GM21786 (cell line): ENCODE measurements around the gene GALNT2.

Experiments used
- ATAC-seq: cut with Tn5 transposase; IDR thresholded peaks from one replicate; pipeline ENCODE4 v1.9.1; 2021; ENCODE audit not compliant: unreplicated experiment

The GALNT2 gene

GRCh38 chr1:230204842-230205241 lies 137.8 kb downstream of the GALNT2 start:
- no peak for ATAC-seq

- ATAC-seq, result no peak
These were observed 138.7 kb downstream of the GALNT2 start for GRCh38 chr1:230205719-230206198.

- ATAC-seq, result no peak
These were observed 139.2 kb downstream of the GALNT2 start for GRCh38 chr1:230206207-230206606.

- ATAC-seq, result no peak
These were observed 139.9 kb downstream of the GALNT2 start for GRCh38 chr1:230206976-230207375.

GRCh38 chr1:230207598-230207997 lies 140.6 kb downstream of the GALNT2 start:
- no peak for ATAC-seq

GRCh38 chr1:230208619-230209261 lies 141.7 kb downstream of the GALNT2 start:
- ATAC-seq, result peak; percentile 40

GRCh38 chr1:230210326-230210980 lies 143.4 kb downstream of the GALNT2 start:
- no peak for ATAC-seq

- no peak for ATAC-seq
These were observed 143.9 kb downstream of the GALNT2 start for GRCh38 chr1:230210981-230211336.

GRCh38 chr1:230211436-230212145 lies 144.6 kb downstream of the GALNT2 start:
- no peak for ATAC-seq

GRCh38 chr1:230212405-230212936 lies 145.4 kb downstream of the GALNT2 start:
- peak; percentile 41 for ATAC-seq

GRCh38 chr1:230215031-230215430 lies 148.0 kb downstream of the GALNT2 start:
- no peak for ATAC-seq

GRCh38 chr1:230215529-230215928 lies 148.5 kb downstream of the GALNT2 start:
- ATAC-seq, result no peak

- ATAC-seq, result no peak
These were observed 149.9 kb downstream of the GALNT2 start for GRCh38 chr1:230216896-230217295.

GRCh38 chr1:230218667-230219066 lies 151.6 kb downstream of the GALNT2 start:
- ATAC-seq, result no peak

GRCh38 chr1:230219174-230220067 lies 152.4 kb downstream of the GALNT2 start:
- no peak for ATAC-seq

- ATAC-seq, result no peak
These were observed 153.4 kb downstream of the GALNT2 start for GRCh38 chr1:230220478-230220877.

- ATAC-seq, result no peak
These were observed 153.9 kb downstream of the GALNT2 start for GRCh38 chr1:230220907-230221306.

GRCh38 chr1:230222678-230223077 lies 155.6 kb downstream of the GALNT2 start:
- no peak for ATAC-seq

GRCh38 chr1:230224101-230224960 lies 157.3 kb downstream of the GALNT2 start:
- ATAC-seq, result no peak
